Neural crest cell (in vitro differentiated cells): ENCODE data around the gene MDP1. TPM values are rescaled to one million over a fixed set of nuclear protein-coding genes. Genes with fewer than 3 reads are reported as not detected.

Experiments used
- DNase-seq: peaks from one replicate; pipeline ENCODE4 v3.0.0; 2021; ENCODE audit warnings: low read depth, mixed read lengths, low spot score
- H3K27ac Mint-ChIP-seq: one replicate; pipeline ENCODE4 v1.8.0; 2021; ENCODE audit warnings: mild to moderate bottlenecking, mixed read lengths; ENCODE audit not compliant: unreplicated experiment
- H3K27me3 Mint-ChIP-seq: 2 replicates; pipeline ENCODE4 v1.8.0; 2021; ENCODE audit warnings: low read depth, mild to moderate bottlenecking, mixed read lengths
- H3K36me3 Mint-ChIP-seq: 2 replicates; pipeline ENCODE4 v1.8.0; 2021; ENCODE audit warnings: low read depth, mild to moderate bottlenecking, mixed read lengths
- H3K4me1 Mint-ChIP-seq: 2 replicates; pipeline ENCODE4 v1.8.0; 2021; ENCODE audit warnings: mixed read lengths
- H3K4me3 Mint-ChIP-seq: one replicate; pipeline ENCODE4 v1.8.0; 2021; ENCODE audit warnings: mild to moderate bottlenecking, mixed read lengths
- H3K9me3 Mint-ChIP-seq: 2 replicates; pipeline ENCODE4 v1.8.0; 2021; ENCODE audit warnings: mixed read lengths
- CTCF ChIP-seq: fragments of 200-600 bp; sonication (generic); conservative IDR thresholded peaks from 2 replicates; pipeline ENCODE4 v1.5.0; 2021; ENCODE audit warnings: antibody characterized with exemption, mild to moderate bottlenecking
- total RNA-seq: library from RNA; stranded (reverse); gene quantifications from 2 replicates; pipeline ENCODE4 v1.2.1, GENCODE V29; 2021

MDP1 gene
- total RNA-seq, 1 donor from 2014 or later = 25.9 TPM

GRCh38 chr14:24253936-24254335 is 38.1 kb upstream of the MDP1 start:
- no peak for DNase-seq
- Mint-ChIP-seq H3K27ac (no peak overlapping the region), H3K27me3 (no peaks in the 10 kb centered on the region), H3K4me3 (no peak overlapping the region), H3K9me3 (no peaks in the 10 kb centered on the region), H3K36me3 (no peaks in the 10 kb centered on the region), H3K4me1 (no peaks in the 10 kb centered on the region)
- no peak for TF ChIP-seq CTCF

- H3K27ac Mint-ChIP-seq = no peak overlapping the region
These were observed 36.6 kb upstream of the MDP1 start for GRCh38 chr14:24252289-24253124.

GRCh38 chr14:24251880-24252288 is 36.0 kb upstream of the MDP1 start:
- H3K4me3 Mint-ChIP-seq = no peak overlapping the region
- no peak for TF ChIP-seq CTCF
- no peaks in the 10 kb centered on the region for H3K36me3 Mint-ChIP-seq
- H3K27me3 Mint-ChIP-seq = no peaks in the 10 kb centered on the region
- H3K9me3 Mint-ChIP-seq = no peaks in the 10 kb centered on the region
- no peaks in the 10 kb centered on the region for H3K4me1 Mint-ChIP-seq
- no peak for DNase-seq
- no peak overlapping the region for H3K27ac Mint-ChIP-seq

More at GRCh38 chr14:24252289-24253124, 36.6 kb upstream of the MDP1 start:
- no peak for TF ChIP-seq CTCF
- no peaks in the 10 kb centered on the region for H3K4me1 Mint-ChIP-seq
- no peak for DNase-seq
- H3K4me3 Mint-ChIP-seq = no peak overlapping the region
- H3K36me3 Mint-ChIP-seq = no peaks in the 10 kb centered on the region
- no peaks in the 10 kb centered on the region for H3K9me3 Mint-ChIP-seq
- no peaks in the 10 kb centered on the region for H3K27me3 Mint-ChIP-seq

- Mint-ChIP-seq H3K4me3 (no peak overlapping the region), H3K27ac (no peak overlapping the region), H3K36me3 (no peaks in the 10 kb centered on the region), H3K27me3 (no peaks in the 10 kb centered on the region), H3K9me3 (no peaks in the 10 kb centered on the region), H3K4me1 (no peaks in the 10 kb centered on the region)
- TF ChIP-seq CTCF = no peak
- no peak for DNase-seq
These were observed 34.5 kb upstream of the MDP1 start for GRCh38 chr14:24250354-24250753.

GRCh38 chr14:24249230-24250021 is 33.6 kb upstream of the MDP1 start:
- peaks cover 2% of the 10 kb centered on the region for H3K27me3 Mint-ChIP-seq
- H3K36me3 Mint-ChIP-seq = no peaks in the 10 kb centered on the region
- TF ChIP-seq CTCF = no peak
- no peak overlapping the region for H3K27ac Mint-ChIP-seq
- no peak overlapping the region for H3K4me3 Mint-ChIP-seq
- peaks cover 4% of the 10 kb centered on the region for H3K4me1 Mint-ChIP-seq
- DNase-seq = no peak
- H3K9me3 Mint-ChIP-seq = no peaks in the 10 kb centered on the region
